HepG2 (cell line): ENCODE results near the gene IFT122.
"Not testable (repeated sequence)": the region's sequence is repeated elsewhere in the genome, so short reads cannot be mapped to it uniquely, and the experiment has no call there.

ENCODE experiments used
- BRCA1 ChIP-seq: sonication (generic); formaldehyde crosslinking; IDR thresholded peaks from 2 replicates; pipeline ENCODE4 v1.4.0; 2020; ENCODE audit warnings: missing genetic modification reagents
- CEBPB ChIP-seq: IDR thresholded peaks from 2 replicates; pipeline ENCODE4 v1.6.1; 2011; ENCODE audit warnings: low read depth, low read length, improper control_type of control experiment, borderline replicate concordance
- CTCF ChIP-seq: sonication (generic); formaldehyde crosslinking; IDR thresholded peaks from 2 replicates; pipeline ENCODE4 v1.5.0; 2020; ENCODE audit warnings: mild to moderate bottlenecking, missing genetic modification reagents, moderate library complexity
- JUND ChIP-seq: sonication (generic); formaldehyde crosslinking; IDR thresholded peaks from 2 replicates; pipeline ENCODE4 v1.8.0; 2022; ENCODE audit warnings: mild to moderate bottlenecking, missing genetic modification reagents
- NKX3-1 ChIP-seq: sonication (generic); formaldehyde crosslinking; IDR thresholded peaks from 2 replicates; pipeline ENCODE4 v1.5.0; 2020; ENCODE audit warnings: missing genetic modification reagents
- RERE ChIP-seq: IDR thresholded peaks from 2 replicates; pipeline ENCODE4 v1.6.1; 2016; ENCODE audit warnings: low read depth, missing genetic modification reagents, missing compliant biosample characterization
- YY1 ChIP-seq: IDR thresholded peaks from 2 replicates; pipeline ENCODE4 v1.6.1; 2011; ENCODE audit warnings: low read length, low read depth, moderate library complexity, mild to moderate bottlenecking; ENCODE audit not compliant: insufficient read depth, insufficient replicate concordance
- ZBTB7A ChIP-seq: sonication (generic); formaldehyde crosslinking; IDR thresholded peaks from 2 replicates; pipeline ENCODE4 v1.8.0; 2022; ENCODE audit warnings: mild to moderate bottlenecking, missing genetic modification reagents
- ZFP36 ChIP-seq: fragments of 150-350 bp; IDR thresholded peaks from 2 replicates; pipeline ENCODE4 v1.6.1; 2018; ENCODE audit warnings: borderline replicate concordance, low read length, low read depth; ENCODE audit not compliant: partially characterized antibody
- ZNF12 ChIP-seq: sonication (generic); formaldehyde crosslinking; IDR thresholded peaks from 2 replicates; pipeline ENCODE4 v1.5.0; 2020; ENCODE audit warnings: missing genetic modification reagents

GRCh38 chr3:129497876-129498275, 57.9 kb downstream of the IFT122 start:
- TF ChIP-seq ZBTB7A (CRISPR knock-in tag); CEBPB; ZFP36; CTCF (CRISPR knock-in tag); NKX3-1 (CRISPR knock-in tag); BRCA1; RERE; ZNF12 (CRISPR knock-in tag); YY1; JUND (CRISPR knock-in tag): not testable (repeated sequence)
